Neural cell (in vitro differentiated cells): ENCODE measurements around the gene RNF145. TPM values are rescaled to one million over a fixed set of nuclear protein-coding genes. Genes with fewer than 3 reads are reported as not detected.

Source experiments
- H2AFZ ChIP-seq: fragments of 200-600, 300-800 bp; sonication (generic), shearing (Covaris generic); 2 replicates; pipeline ENCODE4 v1.6.0; 2014; ENCODE audit warnings: low read depth, mild to moderate bottlenecking, antibody characterized with exemption, low read length, moderate library complexity
- H3F3A ChIP-seq: fragments of 200-600 bp; shearing (Covaris generic); 2 replicates; pipeline ENCODE4 v1.6.1; 2016; ENCODE audit warnings: mild to moderate bottlenecking, moderate library complexity, mixed read lengths, antibody characterized with exemption, low read length; ENCODE audit not compliant: insufficient read depth, poor library complexity, severe bottlenecking
- H3K27ac ChIP-seq: fragments of 200-600, 300-800 bp; sonication (generic), shearing (Covaris generic); 2 replicates; pipeline ENCODE4 v1.5.1; 2014; ENCODE audit warnings: mild to moderate bottlenecking, low read length, moderate library complexity
- H3K27me3 ChIP-seq: fragments of 300-800, 200-600 bp; sonication (generic), shearing (Covaris generic); 2 replicates; pipeline ENCODE4 v1.6.0; 2014; ENCODE audit warnings: mild to moderate bottlenecking, low read depth, low read length, moderate library complexity; ENCODE audit not compliant: insufficient read depth
- H3K36me3 ChIP-seq: fragments of 300-800, 200-600 bp; sonication (generic), shearing (Covaris generic); 2 replicates; pipeline ENCODE4 v1.5.1; 2014; ENCODE audit warnings: mild to moderate bottlenecking, antibody characterized with exemption, low read length, moderate library complexity; ENCODE audit not compliant: insufficient read depth
- H3K4me2 ChIP-seq: fragments of 300-800, 200-600 bp; sonication (generic), shearing (Covaris generic); 2 replicates; pipeline ENCODE4 v1.6.0; 2014; ENCODE audit warnings: mild to moderate bottlenecking, low read length
- H3K4me3 ChIP-seq: fragments of 300-800, 200-600 bp; sonication (generic), shearing (Covaris generic); 2 replicates; pipeline ENCODE4 v1.5.1; 2014; ENCODE audit warnings: mild to moderate bottlenecking, low read length, moderate library complexity
- H3K79me2 ChIP-seq: fragments of 200-600 bp; shearing (Covaris generic); replicated peaks from 2 replicates; pipeline ENCODE4 v1.6.0; 2014; ENCODE audit warnings: mild to moderate bottlenecking, low read length, moderate library complexity; ENCODE audit not compliant: insufficient read depth
- H3K9ac ChIP-seq: fragments of 300-800, 200-600 bp; sonication (generic), shearing (Covaris generic); 2 replicates; pipeline ENCODE4 v1.6.1; 2016; ENCODE audit warnings: mild to moderate bottlenecking, low read length, mixed read lengths
- H3K9me2 ChIP-seq: fragments of 200-600 bp; shearing (Covaris generic); 2 replicates; pipeline ENCODE4 v1.6.1; 2016; ENCODE audit warnings: mild to moderate bottlenecking, low read length, mixed read lengths; ENCODE audit not compliant: insufficient read depth
- H3K9me3 ChIP-seq: fragments of 200-600, 300-800 bp; sonication (generic), shearing (Covaris generic); 2 replicates; pipeline ENCODE4 v1.6.1; 2016; ENCODE audit warnings: mild to moderate bottlenecking, mixed run types, low read length, moderate library complexity, mixed read lengths
- H4K20me1 ChIP-seq: fragments of 200-600 bp; shearing (Covaris generic); 2 replicates; pipeline ENCODE4 v1.6.1; 2016; ENCODE audit warnings: mild to moderate bottlenecking, mixed run types; ENCODE audit not compliant: insufficient read depth
- EP300 ChIP-seq: fragments of 450-650 bp; conservative IDR thresholded peaks from 2 replicates; pipeline ENCODE4 v1.6.1; 2014; ENCODE audit warnings: antibody characterized with exemption, mild to moderate bottlenecking, moderate library complexity; ENCODE audit not compliant: poor library complexity, severe bottlenecking
- EZH2 ChIP-seq: fragments of 200-600, 300-800 bp; shearing (Covaris generic), sonication (generic); IDR thresholded peaks from 2 replicates; pipeline ENCODE4 v1.6.1; 2014; ENCODE audit warnings: antibody characterized with exemption, low read length, borderline replicate concordance, mild to moderate bottlenecking; ENCODE audit not compliant: insufficient read depth, poor library complexity, severe bottlenecking
- MXI1 ChIP-seq: fragments of 450-650 bp; conservative IDR thresholded peaks from 2 replicates; pipeline ENCODE4 v1.6.1; 2014; ENCODE audit warnings: antibody characterized with exemption, mild to moderate bottlenecking; ENCODE audit not compliant: poor library complexity, severe bottlenecking
- POLR2AphosphoS5 ChIP-seq: IDR thresholded peaks from 2 replicates; pipeline ENCODE4 v1.6.1; 2012
- RAD21 ChIP-seq: fragments of 450-650 bp; conservative IDR thresholded peaks from 2 replicates; pipeline ENCODE4 v1.6.1; 2014; ENCODE audit warnings: antibody characterized with exemption, mild to moderate bottlenecking, moderate library complexity
- SMC3 ChIP-seq: fragments of 450-650 bp; conservative IDR thresholded peaks from 2 replicates; pipeline ENCODE4 v1.6.1; 2014; ENCODE audit warnings: antibody characterized with exemption, mild to moderate bottlenecking, moderate library complexity; ENCODE audit not compliant: poor library complexity
- TAF1 ChIP-seq: IDR thresholded peaks from 2 replicates; pipeline ENCODE4 v1.6.1; 2012; ENCODE audit warnings: low read depth
- polyA plus RNA-seq: library from polyadenylated mRNA; depleted of rRNA; stranded (reverse); fragments of >200 nt; gene quantifications from 2 replicates; pipeline ENCODE4 v1.2.3, GENCODE V29; 2014
- TF ChIP-seq, protein P1 (sequence below): fragments of 450-650 bp; IDR thresholded peaks from 2 replicates; pipeline ENCODE4 v1.5.1; 2014; ENCODE audit warnings: antibody characterized with exemption, mild to moderate bottlenecking, moderate library complexity; ENCODE audit not compliant: poor library complexity, severe bottlenecking
- TF ChIP-seq, protein P2 (sequence below): IDR thresholded peaks from 2 replicates; pipeline ENCODE4 v1.6.1; 2012; ENCODE audit warnings: borderline replicate concordance

RNF145 gene
- polyA plus RNA-seq, 1 donor from 2014 or later = 52.4 TPM

DNA sequence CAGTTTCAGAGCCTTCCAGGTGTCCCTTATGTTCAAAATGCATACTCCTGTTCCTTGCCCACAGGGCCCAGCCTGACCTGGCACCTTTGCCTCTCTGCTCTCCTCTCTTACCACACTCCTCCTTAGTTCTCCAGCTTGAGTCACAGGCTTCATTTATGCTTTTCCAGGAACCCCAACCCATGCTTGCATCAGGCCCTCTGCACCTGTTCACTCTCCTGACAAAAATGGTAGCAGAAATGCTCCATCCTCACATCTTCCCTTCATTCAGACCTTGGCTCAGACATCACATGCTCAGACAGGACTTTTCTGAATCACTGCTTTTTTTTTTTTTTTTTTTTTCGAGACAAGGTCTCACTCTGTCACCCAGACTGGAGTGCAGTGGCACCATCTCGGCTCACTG, 15.1 kb upstream of the RNF145 start:
- H3K79me2 ChIP-seq = no peaks in the 10 kb centered on the region
- H2AFZ ChIP-seq = no peak overlapping the region
- no peaks in the 10 kb centered on the region for H3K36me3 ChIP-seq
- H3K27me3 ChIP-seq = no peaks in the 10 kb centered on the region
- H4K20me1 ChIP-seq = no peaks in the 10 kb centered on the region
- no peak overlapping the region for H3K9ac ChIP-seq
- no peaks in the 10 kb centered on the region for H3K9me2 ChIP-seq
- H3K4me2 ChIP-seq = no peak overlapping the region
- no peak overlapping the region for H3K27ac ChIP-seq
- H3K4me3 ChIP-seq = no peak overlapping the region
- H3K9me3 ChIP-seq = no peaks in the 10 kb centered on the region
- TF ChIP-seq SMC3 = no peak
- no peak for TF ChIP-seq EZH2
- TF ChIP-seq MXI1 = no peak
- TF ChIP-seq, protein P1, sequence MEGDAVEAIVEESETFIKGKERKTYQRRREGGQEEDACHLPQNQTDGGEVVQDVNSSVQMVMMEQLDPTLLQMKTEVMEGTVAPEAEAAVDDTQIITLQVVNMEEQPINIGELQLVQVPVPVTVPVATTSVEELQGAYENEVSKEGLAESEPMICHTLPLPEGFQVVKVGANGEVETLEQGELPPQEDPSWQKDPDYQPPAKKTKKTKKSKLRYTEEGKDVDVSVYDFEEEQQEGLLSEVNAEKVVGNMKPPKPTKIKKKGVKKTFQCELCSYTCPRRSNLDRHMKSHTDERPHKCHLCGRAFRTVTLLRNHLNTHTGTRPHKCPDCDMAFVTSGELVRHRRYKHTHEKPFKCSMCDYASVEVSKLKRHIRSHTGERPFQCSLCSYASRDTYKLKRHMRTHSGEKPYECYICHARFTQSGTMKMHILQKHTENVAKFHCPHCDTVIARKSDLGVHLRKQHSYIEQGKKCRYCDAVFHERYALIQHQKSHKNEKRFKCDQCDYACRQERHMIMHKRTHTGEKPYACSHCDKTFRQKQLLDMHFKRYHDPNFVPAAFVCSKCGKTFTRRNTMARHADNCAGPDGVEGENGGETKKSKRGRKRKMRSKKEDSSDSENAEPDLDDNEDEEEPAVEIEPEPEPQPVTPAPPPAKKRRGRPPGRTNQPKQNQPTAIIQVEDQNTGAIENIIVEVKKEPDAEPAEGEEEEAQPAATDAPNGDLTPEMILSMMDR = no peak
- TF ChIP-seq RAD21 = no peak
- no peak for TF ChIP-seq TAF1
- TF ChIP-seq, protein P2, sequence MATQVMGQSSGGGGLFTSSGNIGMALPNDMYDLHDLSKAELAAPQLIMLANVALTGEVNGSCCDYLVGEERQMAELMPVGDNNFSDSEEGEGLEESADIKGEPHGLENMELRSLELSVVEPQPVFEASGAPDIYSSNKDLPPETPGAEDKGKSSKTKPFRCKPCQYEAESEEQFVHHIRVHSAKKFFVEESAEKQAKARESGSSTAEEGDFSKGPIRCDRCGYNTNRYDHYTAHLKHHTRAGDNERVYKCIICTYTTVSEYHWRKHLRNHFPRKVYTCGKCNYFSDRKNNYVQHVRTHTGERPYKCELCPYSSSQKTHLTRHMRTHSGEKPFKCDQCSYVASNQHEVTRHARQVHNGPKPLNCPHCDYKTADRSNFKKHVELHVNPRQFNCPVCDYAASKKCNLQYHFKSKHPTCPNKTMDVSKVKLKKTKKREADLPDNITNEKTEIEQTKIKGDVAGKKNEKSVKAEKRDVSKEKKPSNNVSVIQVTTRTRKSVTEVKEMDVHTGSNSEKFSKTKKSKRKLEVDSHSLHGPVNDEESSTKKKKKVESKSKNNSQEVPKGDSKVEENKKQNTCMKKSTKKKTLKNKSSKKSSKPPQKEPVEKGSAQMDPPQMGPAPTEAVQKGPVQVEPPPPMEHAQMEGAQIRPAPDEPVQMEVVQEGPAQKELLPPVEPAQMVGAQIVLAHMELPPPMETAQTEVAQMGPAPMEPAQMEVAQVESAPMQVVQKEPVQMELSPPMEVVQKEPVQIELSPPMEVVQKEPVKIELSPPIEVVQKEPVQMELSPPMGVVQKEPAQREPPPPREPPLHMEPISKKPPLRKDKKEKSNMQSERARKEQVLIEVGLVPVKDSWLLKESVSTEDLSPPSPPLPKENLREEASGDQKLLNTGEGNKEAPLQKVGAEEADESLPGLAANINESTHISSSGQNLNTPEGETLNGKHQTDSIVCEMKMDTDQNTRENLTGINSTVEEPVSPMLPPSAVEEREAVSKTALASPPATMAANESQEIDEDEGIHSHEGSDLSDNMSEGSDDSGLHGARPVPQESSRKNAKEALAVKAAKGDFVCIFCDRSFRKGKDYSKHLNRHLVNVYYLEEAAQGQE = no peak
- TF ChIP-seq POLR2AphosphoS5 = no peak
- no peak for TF ChIP-seq EP300
- no peaks in the 10 kb centered on the region for H3F3A ChIP-seq

DNA sequence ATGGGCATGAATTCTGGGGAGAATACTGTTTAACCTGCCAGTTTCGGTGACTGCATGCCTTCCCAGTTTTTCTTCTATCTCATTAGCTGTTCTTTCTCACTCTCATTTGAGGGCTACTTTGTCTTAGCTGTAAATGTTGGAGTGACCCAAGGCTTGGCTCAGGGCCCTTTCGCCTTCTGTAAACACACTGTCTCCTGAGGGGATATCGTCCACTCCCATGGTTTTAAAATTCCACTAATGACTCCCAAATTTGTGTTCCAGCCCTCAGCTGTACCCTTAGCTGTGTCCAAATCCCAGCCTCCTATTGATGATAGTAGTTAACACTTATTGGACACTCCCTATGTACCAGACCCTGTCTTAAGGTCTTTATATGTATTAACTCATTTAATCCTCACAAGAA, 14.1 kb upstream of the RNF145 start:
- no peak overlapping the region for H2AFZ ChIP-seq
- no peaks in the 10 kb centered on the region for H3K36me3 ChIP-seq
- H3F3A ChIP-seq = no peaks in the 10 kb centered on the region
- H3K79me2 ChIP-seq = no peaks in the 10 kb centered on the region
- H3K4me3 ChIP-seq = no peak overlapping the region
- no peaks in the 10 kb centered on the region for H3K27me3 ChIP-seq
- no peak overlapping the region for H3K27ac ChIP-seq
- H4K20me1 ChIP-seq = no peaks in the 10 kb centered on the region
- TF ChIP-seq, protein P1 = no peak
- TF ChIP-seq, protein P2 = no peak
- TF ChIP-seq TAF1 = no peak
- no peak for TF ChIP-seq POLR2AphosphoS5
- no peak for TF ChIP-seq SMC3
- no peak for TF ChIP-seq MXI1
- TF ChIP-seq EP300 = no peak
- TF ChIP-seq EZH2 = no peak
- no peak for TF ChIP-seq RAD21
- no peak overlapping the region for H3K9ac ChIP-seq
- H3K9me3 ChIP-seq = no peaks in the 10 kb centered on the region
- no peak overlapping the region for H3K4me2 ChIP-seq
- no peaks in the 10 kb centered on the region for H3K9me2 ChIP-seq
